Activated CD4-positive, alpha-beta T cell treated with anti-CD3 and anti-CD28 coated beads for 1 hour (primary cell): ENCODE measurements around the gene PRSS36.
"Not testable (repeated sequence)": the region's sequence is repeated elsewhere in the genome, so short reads cannot be mapped to it uniquely, and the experiment has no call there.

Source experiments
- DNase-seq: peaks from one replicate; pipeline ENCODE4 v3.0.0-alpha.2; 2020

The PRSS36 gene

DNA sequence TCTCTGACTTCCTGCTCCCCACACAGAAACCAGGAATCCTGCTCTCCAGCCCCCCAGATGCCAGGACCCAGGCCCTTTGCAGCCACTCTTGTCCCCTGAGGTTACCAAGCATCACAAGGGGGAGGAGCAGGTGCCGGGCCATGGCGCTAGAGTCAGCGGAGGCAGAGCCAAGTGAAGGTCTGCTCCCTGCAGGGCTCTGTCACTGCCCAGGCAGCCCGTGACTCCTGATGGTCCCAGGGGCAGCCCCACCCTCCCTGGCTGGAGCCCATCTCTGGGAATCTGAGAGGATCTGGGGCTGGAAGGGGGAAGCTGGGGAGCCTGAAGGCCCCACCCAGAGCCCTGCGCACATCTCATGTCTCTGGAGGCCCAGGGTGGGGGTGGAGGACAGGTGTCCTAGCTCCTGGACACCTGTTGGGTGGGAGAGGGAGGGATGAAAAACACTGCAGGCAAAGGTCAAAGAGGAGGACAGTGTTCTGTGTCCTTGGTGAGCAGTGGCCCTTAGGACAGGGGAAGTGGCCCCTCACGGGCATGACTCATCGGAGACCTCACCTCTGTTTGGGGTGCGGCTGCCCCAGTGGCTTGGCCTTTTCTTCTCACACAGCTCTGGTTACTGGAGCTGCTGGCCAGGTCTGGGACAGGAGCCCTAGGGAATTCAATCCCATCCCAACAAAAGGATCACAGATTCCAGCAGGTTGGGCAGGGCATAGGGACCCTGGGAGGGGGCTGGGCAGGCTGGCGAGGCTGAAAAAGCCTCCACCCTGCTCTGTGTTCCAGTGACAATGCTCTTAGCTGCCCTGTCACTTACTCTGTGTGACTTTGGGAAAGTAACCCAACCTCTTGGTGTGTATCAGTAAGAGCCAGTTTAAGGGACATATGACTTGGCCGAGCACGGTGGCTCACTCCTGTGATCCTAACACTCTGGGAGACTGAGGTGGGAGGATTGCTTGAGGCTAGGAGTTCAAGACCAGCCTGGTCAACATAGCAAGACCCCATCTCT is at the start of gene PRSS36:
TSS of gene PRSS36 (minus strand) at position 173 of the 997 bp plus-strand sequence. CDS start at position 142, 31 bp downstream.
- no peak for DNase-seq

DNA sequence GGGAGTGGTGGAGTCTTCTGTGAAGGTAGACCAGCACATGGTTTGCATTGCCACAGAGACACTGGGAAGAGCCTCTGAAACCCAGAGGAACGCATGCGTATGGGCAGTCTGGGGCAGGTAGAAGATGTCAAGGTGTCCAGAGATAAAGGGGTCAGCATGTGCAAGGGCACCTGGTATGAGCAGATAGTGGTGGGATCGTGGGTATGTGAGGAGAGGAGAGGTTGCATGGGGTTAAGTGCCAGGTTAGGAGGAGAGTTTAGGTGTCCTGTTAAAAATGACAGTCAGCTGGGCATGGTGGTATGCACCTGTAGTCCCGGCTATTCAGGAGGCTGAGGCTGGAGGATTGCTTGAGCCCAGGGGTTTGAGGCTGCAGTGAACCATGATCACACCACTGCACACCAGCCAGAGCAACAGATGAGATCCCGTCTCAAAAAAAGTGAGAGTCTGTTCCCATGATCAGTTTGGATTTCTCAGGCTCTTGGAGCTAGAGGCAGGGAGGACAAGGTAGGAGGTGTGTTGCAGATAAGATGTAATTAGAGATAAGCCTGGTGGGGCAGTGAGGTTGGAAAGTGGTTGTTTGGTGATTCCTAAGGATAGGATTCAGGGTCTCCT is 49.7 kb upstream of the PRSS36 start:
- DNase-seq, result no peak

DNA sequence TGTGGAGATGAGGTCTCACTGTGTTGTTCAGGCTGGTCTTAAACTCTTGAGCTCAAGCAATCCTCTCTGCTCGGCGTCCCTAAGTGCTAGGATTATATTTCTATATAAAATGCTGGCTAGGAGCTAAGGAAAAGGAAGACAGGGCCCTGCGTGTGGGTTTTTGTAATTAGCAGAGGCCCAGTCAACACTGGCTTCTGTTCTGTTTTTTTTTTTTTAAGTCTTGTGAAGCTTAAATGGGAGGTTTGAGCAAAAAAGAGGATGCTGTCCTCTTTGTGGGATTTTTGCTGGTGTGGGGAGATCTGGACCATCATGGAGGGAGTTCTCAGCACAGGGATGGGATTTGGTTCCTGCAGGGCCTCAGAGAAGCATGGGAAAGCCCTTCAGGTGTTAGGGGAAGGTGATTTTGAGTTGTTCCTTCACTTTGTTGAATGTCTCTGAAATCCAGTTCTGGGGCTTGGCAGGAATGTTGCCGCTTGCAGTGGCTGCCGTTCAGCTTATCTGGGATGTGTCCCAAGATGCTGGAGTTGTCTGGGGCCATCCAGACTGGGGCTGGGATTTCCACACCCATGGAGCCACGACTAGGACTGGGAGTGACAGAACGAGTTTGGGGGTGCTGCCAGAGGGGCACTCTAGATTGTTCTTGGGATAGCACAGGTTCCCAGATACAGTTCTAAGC is 48.5 kb upstream of the PRSS36 start:
- no peak for DNase-seq

DNA sequence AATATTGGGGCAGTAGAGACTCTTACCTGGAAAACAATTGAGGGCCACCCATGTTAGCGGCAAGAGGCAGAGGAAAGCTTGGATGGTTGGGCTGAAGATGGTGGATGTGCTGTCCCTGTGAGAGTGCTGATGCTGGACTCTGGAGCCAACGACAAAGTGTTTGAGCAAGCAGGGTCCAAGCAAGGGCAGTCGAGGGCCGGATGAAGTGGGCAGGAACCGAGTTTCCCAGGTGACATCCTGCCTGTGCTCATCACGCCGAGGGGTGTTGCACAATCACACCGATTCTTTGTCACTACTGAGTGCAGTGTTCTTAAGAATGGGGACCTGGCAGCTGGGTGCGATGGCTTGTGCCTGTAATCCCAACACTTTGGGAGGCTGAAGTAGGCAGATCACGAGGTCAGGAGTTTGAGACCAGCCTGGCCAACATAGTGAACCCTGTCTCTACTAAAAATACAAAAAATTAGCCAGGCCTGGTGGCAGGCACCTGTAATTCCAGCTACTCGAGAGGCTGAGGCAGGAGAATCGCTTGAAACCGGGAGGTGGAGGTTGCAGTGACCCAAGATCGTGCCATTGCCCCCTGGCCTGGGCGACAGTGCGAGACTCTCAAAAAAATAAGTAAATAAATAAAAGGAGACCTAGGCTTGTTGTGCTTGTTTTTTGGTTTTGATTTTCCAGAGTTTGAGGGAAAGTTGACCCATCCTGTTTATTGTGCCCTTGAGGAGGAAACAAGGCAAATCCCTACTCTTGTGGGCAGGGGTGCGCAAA is 46.6 kb upstream of the PRSS36 start:
- DNase-seq, result no peak

DNA sequence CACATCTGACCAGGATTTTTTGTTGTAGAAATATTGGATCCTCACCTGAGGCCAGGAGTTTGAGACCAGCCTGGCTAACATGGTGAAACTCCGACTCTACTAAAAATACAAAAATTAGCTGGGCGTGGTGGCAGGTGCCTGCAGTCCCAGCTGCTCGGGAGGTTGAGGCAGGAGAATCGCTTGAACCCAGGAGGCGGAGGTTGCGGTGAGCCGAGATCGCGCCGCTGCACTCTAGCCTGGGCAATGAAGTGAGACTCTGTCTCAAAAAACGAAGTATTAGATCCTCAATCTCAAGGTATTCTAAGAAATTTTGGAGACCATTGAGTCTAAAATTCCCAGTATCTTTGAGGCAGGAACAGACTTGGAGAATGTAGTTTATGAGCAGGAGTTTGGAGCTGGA is 46.0 kb upstream of the PRSS36 start:
- not testable (repeated sequence) for DNase-seq

DNA sequence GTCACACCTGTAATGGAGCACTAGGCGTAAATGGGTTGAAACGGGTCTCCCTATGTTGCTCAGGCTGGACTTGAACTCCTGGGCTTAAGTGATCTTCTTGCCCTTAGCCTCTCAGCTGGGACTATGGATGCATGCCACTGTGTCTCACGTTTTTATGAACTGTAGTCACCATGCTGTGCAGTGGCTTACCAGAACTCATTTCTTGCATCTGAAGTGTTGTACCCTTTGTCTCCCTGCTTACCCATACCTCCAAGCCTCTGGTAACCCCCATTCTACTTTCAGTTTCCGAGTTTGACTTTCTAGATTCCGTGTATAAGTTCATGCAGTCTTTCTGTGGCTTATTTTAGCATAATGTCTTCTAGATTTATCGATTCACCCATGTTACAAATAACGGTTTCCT is 45.0 kb upstream of the PRSS36 start:
- no peak for DNase-seq

DNA sequence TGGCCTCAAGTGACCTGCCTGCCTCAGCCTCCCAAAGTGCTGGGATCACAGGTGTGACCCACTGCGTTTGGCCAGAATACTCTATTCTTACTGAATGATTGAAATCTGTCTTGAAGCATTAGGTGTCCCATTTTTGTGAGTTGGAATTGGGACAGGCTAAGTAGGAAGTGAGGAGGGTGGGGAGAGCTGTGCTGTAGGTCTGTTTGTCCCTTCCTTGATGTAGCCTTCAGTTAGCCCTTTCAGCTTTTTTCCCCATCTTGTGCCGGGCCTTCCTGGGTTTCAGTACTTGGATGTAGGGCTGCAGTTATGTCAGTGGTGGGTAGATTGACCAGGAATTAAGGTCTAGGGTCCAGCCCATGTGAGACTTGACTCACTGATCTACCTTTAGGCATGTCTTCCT is 44.0 kb upstream of the PRSS36 start:
- DNase-seq, result no peak

DNA sequence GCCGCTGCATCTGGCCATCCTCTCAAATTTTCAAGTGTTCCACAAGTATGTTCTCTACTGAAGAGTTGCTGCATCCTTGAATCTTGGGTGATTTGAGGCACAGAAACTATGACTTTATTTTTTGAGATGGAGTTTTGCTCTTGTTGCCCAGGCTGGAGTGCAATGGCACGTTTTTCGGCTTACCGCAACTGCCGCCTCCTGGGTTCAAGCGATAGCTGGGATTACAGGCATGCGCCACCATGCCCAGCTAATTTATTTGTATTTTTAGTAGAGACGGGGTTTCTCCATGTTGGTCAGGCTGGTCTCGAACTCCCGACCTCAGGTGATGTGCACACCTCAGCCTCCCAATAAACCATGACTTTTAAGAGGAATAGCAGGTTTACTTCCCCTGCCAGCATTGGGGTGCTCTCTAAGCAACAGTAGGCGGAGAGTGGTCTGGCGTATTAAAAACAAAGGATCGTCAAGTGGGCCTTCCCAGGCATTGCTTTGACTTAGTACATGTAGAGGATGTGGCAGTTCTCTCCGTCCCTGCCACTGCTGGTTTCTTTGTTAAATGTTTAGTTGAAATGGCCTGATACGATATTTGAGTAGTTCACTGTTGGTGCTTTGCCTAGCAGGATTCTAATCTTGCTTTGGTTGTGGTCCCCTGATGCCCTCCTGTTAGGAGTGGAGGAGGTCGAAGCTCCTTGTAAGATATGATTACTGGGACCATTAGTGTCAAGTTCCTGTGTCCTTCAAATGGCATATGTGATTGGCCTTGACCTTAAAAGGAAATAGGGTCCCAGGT is 43.2 kb upstream of the PRSS36 start:
- no peak for DNase-seq

DNA sequence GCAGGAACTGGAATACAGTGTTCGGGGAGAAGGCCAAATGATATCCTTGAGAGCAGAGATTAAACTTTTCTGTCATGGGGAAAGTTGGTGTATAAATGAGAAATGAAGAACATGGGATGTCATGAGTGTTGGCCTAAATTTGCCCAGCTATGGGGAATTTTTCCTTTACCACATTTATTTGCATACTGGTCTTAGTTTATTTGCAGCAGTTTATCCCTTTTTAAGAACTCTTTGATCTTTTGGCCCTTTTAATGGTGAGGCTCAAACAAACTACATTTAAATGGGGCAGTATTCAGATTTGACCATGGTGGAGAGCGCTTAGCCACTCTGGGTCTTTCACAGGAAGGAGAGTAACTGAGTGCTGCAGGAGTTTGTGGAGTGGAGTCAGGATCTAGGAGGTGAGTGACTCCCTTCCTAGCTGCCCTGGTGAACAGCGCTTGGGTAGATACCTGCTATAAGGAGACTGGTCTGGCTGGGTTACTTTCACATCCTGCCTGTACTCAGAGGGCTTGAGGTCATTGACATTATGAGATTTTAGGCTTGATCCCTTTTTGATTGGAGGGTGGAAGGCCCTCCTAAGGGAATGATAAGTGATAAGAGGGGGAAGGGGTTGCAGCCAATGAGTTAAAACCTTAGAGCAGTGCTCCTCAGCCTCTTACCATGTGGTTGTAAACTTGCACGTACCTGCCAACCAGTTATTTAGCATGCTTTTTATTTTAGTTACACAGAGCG is 42.0 kb upstream of the PRSS36 start:
- DNase-seq, result no peak

DNA sequence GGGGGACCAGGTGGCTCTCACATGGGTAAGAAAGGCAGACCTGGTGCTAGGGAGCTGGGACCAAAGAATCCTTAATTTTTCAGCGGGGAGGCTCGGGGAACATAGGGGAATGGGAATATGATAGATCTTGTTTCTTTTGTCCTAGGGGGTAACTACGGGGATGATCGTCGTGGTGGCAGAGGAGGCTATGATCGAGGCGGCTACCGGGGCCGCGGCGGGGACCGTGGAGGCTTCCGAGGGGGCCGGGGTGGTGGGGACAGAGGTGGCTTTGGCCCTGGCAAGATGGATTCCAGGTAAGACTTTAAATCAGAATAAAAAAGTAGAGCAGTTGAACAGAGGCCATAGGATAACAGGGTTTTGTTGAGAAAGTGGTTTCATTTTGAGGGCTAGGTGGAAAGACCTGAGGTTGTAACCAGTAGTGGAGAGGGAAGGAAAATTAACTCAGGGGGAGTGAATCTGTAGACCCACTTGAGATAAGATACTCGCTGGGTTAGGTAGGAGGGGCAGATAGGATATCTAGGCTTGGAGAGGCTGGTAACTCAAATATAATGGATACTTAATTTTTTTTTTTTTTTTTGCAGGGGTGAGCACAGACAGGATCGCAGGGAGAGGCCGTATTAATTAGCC is 41.1 kb upstream of the PRSS36 start:
- DNase-seq, result no peak

DNA sequence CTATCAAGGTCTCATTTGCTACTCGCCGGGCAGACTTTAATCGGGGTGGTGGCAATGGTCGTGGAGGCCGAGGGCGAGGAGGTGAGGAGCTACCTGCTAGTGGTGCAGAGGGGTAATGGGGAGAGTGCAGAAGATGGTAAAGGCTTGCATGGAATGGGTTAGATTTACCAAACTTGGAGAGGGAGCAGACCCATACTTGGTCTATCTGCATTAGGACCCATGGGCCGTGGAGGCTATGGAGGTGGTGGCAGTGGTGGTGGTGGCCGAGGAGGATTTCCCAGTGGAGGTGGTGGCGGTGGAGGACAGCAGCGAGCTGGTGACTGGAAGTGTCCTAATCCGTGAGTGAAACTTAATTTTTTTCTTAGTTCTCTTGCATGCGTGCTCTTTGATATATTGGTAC is 40.2 kb upstream of the PRSS36 start:
- DNase-seq, result no peak

DNA sequence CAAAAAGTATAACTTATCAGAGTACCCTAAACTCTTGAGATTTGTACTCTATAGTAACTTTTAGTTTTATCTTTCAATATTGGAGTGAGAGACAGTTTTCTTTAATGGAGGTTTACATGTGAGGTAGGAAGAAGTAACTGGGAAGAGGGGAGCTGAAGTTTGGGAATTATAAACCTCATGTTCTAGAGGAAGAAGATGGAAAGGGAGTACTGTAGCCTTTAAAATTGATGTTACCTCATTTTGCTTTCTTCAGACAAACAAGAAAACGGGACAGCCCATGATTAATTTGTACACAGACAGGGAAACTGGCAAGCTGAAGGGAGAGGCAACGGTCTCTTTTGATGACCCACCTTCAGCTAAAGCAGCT is 39.5 kb upstream of the PRSS36 start:
- DNase-seq, result no peak

DNA sequence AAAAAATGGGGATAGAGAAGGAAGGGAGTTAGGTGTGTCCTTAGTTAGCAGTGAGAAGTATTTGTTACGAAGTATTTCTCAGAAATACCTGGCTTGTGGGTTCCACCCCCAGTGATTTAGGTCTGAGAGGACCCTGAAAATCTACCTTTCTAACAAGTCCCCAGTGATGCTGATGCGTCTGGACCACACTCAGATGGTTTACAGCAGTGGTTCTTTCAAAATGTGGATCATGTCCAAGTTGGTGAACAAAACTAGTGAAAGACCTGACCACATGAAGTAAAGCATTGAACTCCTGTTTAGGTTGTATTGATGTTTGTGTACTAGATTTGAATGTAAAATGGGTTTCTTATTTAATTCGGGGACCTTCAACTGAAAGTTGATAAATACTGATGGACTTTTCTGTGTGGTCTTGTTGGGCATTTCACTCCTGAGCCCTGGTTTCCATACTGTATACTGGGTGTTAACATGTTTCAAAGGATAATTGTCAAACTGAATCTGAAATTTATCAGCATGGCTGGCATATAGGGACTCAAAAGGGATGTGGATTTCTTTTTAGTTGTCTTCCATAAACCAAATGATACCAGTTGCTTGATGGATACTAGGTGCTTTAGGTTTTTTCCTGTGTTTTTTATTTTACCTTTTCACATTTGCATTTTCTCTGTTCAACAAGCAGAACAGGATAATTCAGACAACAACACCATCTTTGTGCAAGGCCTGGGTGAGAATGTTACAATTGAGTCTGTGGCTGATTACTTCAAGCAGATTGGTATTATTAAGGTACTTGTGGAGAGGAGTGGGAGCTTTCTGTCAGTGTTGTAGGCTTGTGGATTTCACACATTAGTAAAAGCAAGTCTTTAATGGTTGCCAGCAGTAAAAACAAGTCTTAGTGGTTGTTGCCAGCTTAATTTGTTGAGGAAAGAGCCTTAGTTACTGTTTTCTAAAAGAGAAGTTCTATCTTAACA is 38.9 kb upstream of the PRSS36 start:
- DNase-seq, result no peak

DNA sequence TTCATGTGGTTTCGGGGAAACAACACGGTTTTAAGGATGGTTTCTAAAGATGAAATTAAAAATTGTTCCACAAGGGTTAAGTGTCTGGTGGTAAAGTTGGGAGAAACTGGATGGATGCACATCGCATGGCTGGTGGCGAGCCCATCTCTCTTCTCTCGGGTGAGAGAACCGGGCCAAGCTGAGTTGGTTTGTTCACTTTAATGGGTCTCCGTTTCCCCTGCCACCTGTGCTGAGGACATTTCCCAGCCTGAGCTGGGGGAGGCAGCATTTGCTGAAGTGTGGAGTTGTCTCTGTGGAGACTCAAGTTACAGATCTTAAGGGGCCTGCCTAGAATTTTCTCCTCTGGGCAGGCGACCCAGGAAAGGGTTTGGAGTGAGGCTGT is 37.9 kb upstream of the PRSS36 start:
- no peak for DNase-seq

DNA sequence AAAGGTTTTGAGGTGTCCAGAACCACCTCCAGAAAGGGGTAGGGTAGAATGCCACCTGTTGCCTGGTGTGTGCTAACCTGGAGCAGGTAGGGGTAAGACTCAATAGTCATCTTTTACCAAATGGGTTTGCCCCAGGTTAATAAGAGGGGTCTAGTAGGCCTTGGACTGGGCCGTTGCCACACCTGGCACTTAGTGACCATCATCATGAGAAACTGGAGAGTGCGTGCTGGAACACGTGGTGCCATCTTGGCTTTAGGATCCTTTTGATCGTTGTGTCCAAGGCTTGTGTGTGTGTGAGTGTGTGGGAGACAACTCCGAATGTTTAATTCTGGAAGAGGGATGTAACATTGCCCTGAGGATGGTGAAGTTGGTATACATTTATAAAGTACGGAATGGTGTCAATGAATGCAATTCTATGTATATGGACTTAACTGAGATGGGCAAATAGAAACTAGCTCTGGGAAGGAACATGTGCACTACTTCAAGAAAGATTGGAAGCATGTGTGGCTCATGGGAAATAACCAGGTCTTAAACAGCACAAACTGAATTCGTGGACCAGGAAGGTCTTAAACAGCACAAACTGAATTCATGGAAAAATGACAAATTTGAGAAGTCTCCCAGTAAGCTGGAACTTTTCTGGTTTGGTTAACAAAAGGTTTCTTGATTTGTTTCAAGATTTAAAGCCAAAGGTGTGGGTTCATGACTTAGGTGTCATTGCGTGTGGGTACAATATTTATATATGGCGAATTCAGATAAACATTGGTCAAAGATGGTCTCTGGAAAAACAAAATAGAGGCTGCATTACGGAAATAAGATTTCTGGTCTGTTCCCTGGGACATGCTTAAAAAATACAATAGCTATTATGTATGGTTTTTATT is 37.3 kb upstream of the PRSS36 start:
- DNase-seq, result no peak

DNA sequence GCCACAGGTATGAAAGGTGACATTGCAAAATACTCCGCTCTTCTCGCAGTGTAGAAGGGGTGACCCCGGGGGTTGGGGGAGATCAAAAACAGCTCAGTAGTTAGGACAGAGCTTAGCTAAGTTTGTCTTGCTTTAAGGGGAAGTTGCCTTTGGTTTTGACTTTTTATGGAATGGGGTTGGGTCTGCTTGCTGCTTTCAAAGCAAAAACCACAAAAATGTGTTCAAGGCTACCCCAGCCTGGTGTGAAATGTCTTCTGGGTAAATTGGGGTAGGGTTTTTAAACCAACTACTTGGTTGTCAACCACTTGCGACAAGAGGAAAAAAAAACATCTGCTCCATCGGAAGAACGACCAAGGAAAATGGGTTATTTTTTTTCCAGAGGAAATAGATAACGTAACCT is 36.3 kb upstream of the PRSS36 start:
- DNase-seq, result no peak

DNA sequence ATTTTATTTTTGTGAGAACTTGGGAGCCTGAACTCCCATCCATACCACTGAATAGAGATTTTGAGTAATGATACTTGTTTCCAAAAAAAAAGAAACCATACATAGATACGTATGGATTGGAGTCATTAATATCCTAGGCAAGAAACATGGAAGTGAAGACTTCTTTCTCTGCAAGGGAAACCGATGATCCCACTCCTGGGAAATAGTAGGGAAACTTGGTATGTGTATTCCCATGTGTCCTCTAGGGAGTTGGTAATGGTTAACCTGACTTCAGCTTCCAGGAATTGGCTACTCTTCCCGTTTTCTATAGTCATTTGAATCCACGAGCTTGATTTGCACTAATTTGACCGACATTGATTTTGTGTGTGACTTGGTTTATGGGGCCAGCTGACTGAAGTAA is 35.5 kb upstream of the PRSS36 start:
- DNase-seq, result no peak

DNA sequence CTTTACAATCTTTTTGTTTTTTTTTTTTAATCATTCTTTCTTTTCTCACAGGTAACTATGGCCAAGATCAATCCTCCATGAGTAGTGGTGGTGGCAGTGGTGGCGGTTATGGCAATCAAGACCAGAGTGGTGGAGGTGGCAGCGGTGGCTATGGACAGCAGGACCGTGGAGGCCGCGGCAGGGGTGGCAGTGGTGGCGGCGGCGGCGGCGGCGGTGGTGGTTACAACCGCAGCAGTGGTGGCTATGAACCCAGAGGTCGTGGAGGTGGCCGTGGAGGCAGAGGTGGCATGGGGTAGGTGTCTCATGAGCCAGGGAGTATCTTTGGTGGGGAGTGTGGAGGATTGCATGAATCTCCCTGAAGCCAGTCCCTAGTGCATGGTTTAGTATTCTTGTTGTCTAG is 35.0 kb upstream of the PRSS36 start:
- DNase-seq, result no peak
